Type B pancreatic cell (in vitro differentiated cells): ENCODE measurements around the gene ZBTB5. TPM values are rescaled to one million over a fixed set of nuclear protein-coding genes. Genes with fewer than 3 reads are reported as not detected.
"Not testable (repeated sequence)": the region's sequence is repeated elsewhere in the genome, so short reads cannot be mapped to it uniquely, and the experiment has no call there.

Source experiments
- DNase-seq: peaks from one replicate; pipeline ENCODE4 v3.0.0; 2021; ENCODE audit warnings: mixed read lengths; ENCODE audit not compliant: unreplicated experiment; ENCODE audit errors: extremely low spot score
- H3K27ac Mint-ChIP-seq: 2 replicates; pipeline ENCODE4 v1.8.0; 2021; ENCODE audit warnings: mild to moderate bottlenecking, mixed read lengths
- H3K27me3 Mint-ChIP-seq: 2 replicates; pipeline ENCODE4 v1.8.0; 2021; ENCODE audit warnings: mixed read lengths
- H3K36me3 Mint-ChIP-seq: 2 replicates; pipeline ENCODE4 v1.8.0; 2021; ENCODE audit warnings: mixed read lengths
- H3K4me1 Mint-ChIP-seq: one replicate; pipeline ENCODE4 v1.8.0; 2021; ENCODE audit warnings: mixed read lengths; ENCODE audit not compliant: unreplicated experiment
- H3K4me3 Mint-ChIP-seq: 2 replicates; pipeline ENCODE4 v1.8.0; 2021; ENCODE audit warnings: mild to moderate bottlenecking, mixed read lengths
- H3K9me3 Mint-ChIP-seq: 2 replicates; pipeline ENCODE4 v1.8.0; 2021; ENCODE audit warnings: mixed read lengths
- CTCF ChIP-seq: fragments of 200-600 bp; sonication (generic); conservative IDR thresholded peaks from 2 replicates; pipeline ENCODE4 v1.5.0; 2021; ENCODE audit warnings: antibody characterized with exemption, mild to moderate bottlenecking
- total RNA-seq: library from RNA; stranded (reverse); gene quantifications from 2 replicates; pipeline ENCODE4 v1.2.1, GENCODE V29; 2021; ENCODE audit warnings: low replicate concordance

ZBTB5 gene
- total RNA-seq, 1 donor from 2014 or later, result 22.6 TPM

GRCh38 chr9:37428345-37428744 lies 36.9 kb downstream of the ZBTB5 start:
- Mint-ChIP-seq H3K27me3 (no peaks in the 10 kb centered on the region), H3K4me3 (no peak overlapping the region), H3K36me3 (peaks cover 8% of the 10 kb centered on the region), H3K4me1 (peaks cover 6% of the 10 kb centered on the region), H3K27ac (no peak overlapping the region), H3K9me3 (no peaks in the 10 kb centered on the region)
- no peak for TF ChIP-seq CTCF
- DNase-seq, result no peak

- H3K4me3 Mint-ChIP-seq, result no peak overlapping the region
- H3K9me3 Mint-ChIP-seq, result no peaks in the 10 kb centered on the region
- H3K36me3 Mint-ChIP-seq, result peaks cover 8% of the 10 kb centered on the region
- TF ChIP-seq CTCF, result no peak
- no peaks in the 10 kb centered on the region for H3K27me3 Mint-ChIP-seq
- no peak for DNase-seq
- H3K27ac Mint-ChIP-seq, result no peak overlapping the region
- peaks cover 11% of the 10 kb centered on the region for H3K4me1 Mint-ChIP-seq
These were observed 38.4 kb downstream of the ZBTB5 start for GRCh38 chr9:37426846-37427245.

- not testable (repeated sequence) for H3K36me3 Mint-ChIP-seq, H3K27me3 Mint-ChIP-seq
These were observed 38.8 kb downstream of the ZBTB5 start for GRCh38 chr9:37426431-37426830.

GRCh38 chr9:37425298-37425752 lies 39.9 kb downstream of the ZBTB5 start:
- H3K36me3 Mint-ChIP-seq, result peaks cover 8% of the 10 kb centered on the region
- no peaks in the 10 kb centered on the region for H3K27me3 Mint-ChIP-seq
- DNase-seq, result no peak
- H3K27ac Mint-ChIP-seq, result no peak overlapping the region
- H3K9me3 Mint-ChIP-seq, result no peaks in the 10 kb centered on the region
- H3K4me3 Mint-ChIP-seq, result no peak overlapping the region
- no peak for TF ChIP-seq CTCF
- peaks cover 13% of the 10 kb centered on the region for H3K4me1 Mint-ChIP-seq

More at GRCh38 chr9:37426431-37426830, 38.8 kb downstream of the ZBTB5 start:
- peak overlapping the region; percentile 31 for H3K27ac Mint-ChIP-seq
- H3K4me3 Mint-ChIP-seq, DNase-seq, H3K9me3 Mint-ChIP-seq: not testable (repeated sequence)
- H3K4me1 Mint-ChIP-seq, result peaks cover 13% of the 10 kb centered on the region

GRCh38 chr9:37424686-37425297 lies 40.5 kb downstream of the ZBTB5 start:
- Mint-ChIP-seq H3K4me1 (peaks cover 13% of the 10 kb centered on the region), H3K27me3 (no peaks in the 10 kb centered on the region)

More at GRCh38 chr9:37424686-37425297, 40.5 kb downstream of the ZBTB5 start:
- peaks cover 8% of the 10 kb centered on the region for H3K36me3 Mint-ChIP-seq
- H3K4me3 Mint-ChIP-seq, result no peak overlapping the region
- TF ChIP-seq CTCF, result no peak
- no peak for DNase-seq
- no peak overlapping the region for H3K27ac Mint-ChIP-seq
- no peaks in the 10 kb centered on the region for H3K9me3 Mint-ChIP-seq
